HG02938 (cell line): ENCODE data around the gene CASKIN2.
A peak's percentile ranks its signal among the peaks of the same experiment; 100 is the strongest.
"Not testable (repeated sequence)": the region's sequence is repeated elsewhere in the genome, so short reads cannot be mapped to it uniquely, and the experiment has no call there.

ENCODE experiments used
- ATAC-seq: cut with Tn5 transposase; IDR thresholded peaks from one replicate; pipeline ENCODE4 v1.9.1; 2021; ENCODE audit warnings: mild to moderate bottlenecking, moderate library complexity; ENCODE audit not compliant: unreplicated experiment

Gene CASKIN2

GRCh38 chr17:75473246-75473645, 42.1 kb downstream of the CASKIN2 start:
- no peak for ATAC-seq

GRCh38 chr17:75472119-75472518, 43.2 kb downstream of the CASKIN2 start:
- ATAC-seq: no peak

- ATAC-seq: no peak
Observed at GRCh38 chr17:75471207-75471606, 44.1 kb downstream of the CASKIN2 start.

- no peak for ATAC-seq
Observed at GRCh38 chr17:75468779-75469373, 46.5 kb downstream of the CASKIN2 start.

GRCh38 chr17:75468291-75468754, 47.0 kb downstream of the CASKIN2 start:
- no peak for ATAC-seq

GRCh38 chr17:75465039-75465438, 50.3 kb downstream of the CASKIN2 start:
- ATAC-seq: no peak

DNA sequence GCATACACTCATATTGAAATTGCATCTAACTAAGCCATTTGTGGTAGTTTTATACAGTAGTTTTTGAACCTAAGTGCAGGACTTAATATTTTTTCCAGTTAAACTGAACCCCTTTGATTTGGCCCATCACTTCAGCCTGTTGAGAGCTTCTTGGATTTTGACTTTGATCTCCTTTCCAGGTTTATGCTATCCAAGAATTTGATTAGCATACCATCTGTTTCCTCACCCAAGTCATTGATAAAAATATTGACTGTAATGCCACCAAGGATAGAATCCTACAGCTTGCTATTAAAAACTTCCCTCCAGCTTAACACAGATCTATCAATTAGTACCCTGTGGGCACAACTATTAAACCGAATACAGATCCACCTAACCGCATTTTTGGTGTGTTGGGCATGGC, 51.7 kb downstream of the CASKIN2 start:
- no peak for ATAC-seq

DNA sequence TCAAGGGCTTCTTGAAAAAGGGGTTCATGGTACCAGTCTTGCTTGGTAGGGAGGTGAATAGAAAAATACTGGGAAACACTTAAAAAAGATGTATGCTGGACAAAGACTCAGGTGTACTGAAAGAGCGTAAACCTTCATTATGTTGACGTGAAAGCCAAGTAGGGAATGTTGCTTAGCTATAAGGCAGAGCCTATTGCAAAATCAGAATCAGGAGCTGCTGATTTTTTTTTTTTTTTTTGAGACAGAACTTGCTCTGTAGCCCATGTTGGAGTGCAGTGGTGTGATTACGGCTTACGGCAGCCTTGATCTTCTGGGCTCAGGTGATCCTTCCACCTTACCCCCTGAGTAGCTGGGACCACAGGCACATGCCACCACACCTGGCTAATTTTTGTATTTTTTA, 55.0 kb downstream of the CASKIN2 start:
- ATAC-seq: no peak

DNA sequence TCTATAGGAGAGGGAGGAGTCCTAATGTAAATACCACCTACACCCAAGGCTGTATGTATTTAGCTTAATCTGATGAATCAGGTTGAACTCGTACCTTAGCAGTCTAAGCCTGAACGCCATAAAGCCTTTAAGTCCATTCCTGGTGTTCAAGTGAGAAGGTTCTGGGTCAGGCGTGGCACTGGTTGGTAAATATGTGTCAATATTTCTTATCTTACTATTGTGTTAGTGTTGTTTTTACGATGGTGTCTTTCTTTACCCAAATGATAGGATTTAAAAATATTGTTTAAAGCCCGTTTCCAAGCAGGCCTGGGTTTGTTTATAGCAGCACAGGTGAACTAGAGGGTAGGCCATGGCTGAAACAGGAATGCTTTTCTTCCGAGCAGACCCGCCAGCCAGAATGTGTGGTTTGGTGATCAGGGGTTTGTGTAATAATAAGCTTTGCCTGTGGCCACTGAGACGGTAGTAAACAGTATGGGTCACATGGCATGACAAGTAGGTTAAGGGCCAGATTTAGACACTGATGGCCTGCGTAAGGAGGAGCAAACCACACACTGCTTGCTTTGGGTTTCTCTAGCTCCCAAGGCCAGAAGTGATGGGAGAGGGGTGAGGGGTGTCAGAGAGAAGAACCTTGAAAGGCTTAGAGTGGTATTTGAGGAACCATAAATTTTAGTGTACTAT, 55.6 kb downstream of the CASKIN2 start:
- ATAC-seq: no peak

GRCh38 chr17:75459246-75459589, 56.1 kb downstream of the CASKIN2 start:
- ATAC-seq: no peak

DNA sequence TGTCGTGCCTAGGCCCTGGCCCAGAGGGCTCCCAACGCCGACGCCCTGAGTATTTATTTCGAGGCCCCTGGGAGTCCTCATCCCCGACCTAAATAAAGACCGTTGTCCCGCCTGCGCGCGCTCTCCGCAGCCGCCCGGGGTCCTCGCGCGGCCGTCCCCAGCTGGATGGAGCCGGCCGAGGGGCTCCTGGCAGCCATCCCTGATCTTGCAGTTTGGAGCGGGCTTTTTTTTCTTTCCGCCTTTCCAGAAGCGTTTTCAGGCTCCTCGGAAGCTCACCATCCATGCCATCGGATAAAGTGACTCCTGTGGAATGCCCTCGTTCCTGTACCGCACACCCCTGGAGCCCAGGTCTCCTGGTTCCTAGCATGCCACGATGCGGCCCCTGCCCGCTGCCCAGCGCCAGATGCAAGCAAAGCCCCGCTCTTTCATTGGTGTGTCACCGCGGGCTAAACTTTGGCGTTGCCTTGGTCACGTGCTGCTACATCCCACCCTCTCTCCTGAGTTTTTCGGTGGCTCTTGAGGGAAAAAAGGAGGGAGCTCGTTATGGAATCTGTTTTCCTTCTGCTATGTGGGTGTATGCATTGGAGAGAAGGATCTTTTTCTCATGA, 58.2 kb downstream of the CASKIN2 start:
- ATAC-seq: no peak

GRCh38 chr17:75456417-75457046, 58.8 kb downstream of the CASKIN2 start, which contains the start of gene TMEM94:
Gene TMEM94 (plus strand): TSS chr17:75456635. CDS start chr17:75471906, 15,271 bp downstream.
- peak; percentile 93 for ATAC-seq

DNA sequence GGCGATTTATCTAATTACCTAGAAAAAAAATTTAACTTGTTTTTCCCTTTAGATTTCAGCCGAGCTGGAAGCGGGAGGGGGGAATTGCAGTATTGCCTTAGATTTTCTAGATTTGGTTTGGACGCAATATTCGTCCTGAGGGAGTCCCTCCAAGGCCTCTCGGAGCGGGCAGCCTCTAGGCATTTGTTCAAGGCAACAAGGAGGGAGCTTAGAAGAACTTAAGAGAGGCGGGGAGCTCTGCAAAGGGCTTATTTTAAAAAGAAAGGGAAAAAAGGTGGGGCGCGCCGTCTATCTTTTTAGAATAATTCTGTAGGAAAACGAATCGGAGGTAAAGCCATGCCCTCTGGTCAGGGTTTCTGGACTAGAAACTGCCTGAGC, 59.3 kb downstream of the CASKIN2 start:
- ATAC-seq: no peak

GRCh38 chr17:75454672-75455071, 60.7 kb downstream of the CASKIN2 start:
- not testable (repeated sequence) for ATAC-seq

GRCh38 chr17:75454193-75454592, 61.1 kb downstream of the CASKIN2 start:
- no peak for ATAC-seq

DNA sequence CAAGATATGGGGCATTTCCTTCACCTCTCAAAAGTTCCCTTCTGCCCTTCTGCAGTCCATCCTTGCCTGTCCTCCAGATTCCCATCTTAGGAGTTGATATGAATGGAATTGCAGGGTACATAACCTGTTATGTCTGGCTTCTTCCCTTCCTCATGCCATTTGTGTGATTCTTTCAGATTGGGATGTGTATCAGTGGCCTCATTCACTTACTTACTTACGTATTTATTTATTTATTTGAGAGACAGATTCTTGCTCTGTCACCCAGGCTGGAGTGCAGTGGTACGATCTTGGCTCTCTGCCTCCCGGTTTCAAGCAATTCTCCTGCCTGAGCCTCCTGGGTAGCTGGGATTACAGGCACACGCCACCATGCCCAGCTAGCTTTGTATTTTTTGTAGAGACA, 65.1 kb downstream of the CASKIN2 start:
- ATAC-seq: no peak
